Liver (tissue), 9 donors: ENCODE results near the gene GHR. TPM values are rescaled to one million over a fixed set of nuclear protein-coding genes. Genes with fewer than 3 reads are reported as not detected.

ENCODE experiments used
- DNase-seq: peaks from one replicate; pipeline ENCODE4 v3.0.0-alpha.2; 2017; ENCODE audit warnings: low spot score
- H3K27ac ChIP-seq, 2 donors: one replicate each; pipeline ENCODE4 v1.7.0; 2013; ENCODE audit warnings: inconsistent platforms in 2 of 2, low read length in 2 of 2, control low read depth in 1 of 2, low read depth in 1 of 2, mild to moderate bottlenecking in 1 of 2
- H3K27me3 ChIP-seq, 4 donors: one replicate each; pipeline versions ENCODE4 v1.6.1 to v1.7.0; 2013; ENCODE audit warnings: low read length in 3 of 4, inconsistent platforms in 1 of 4, mild to moderate bottlenecking in 1 of 4, moderate library complexity in 1 of 4; ENCODE audit not compliant: control insufficient read depth in 4 of 4, insufficient read depth in 4 of 4
- H3K36me3 ChIP-seq, 4 donors: one replicate each; pipeline versions ENCODE4 v1.6.1 to v1.7.0; 2013; ENCODE audit warnings: low read length in 3 of 4, mild to moderate bottlenecking in 3 of 4, low read depth in 1 of 4, moderate library complexity in 1 of 4; ENCODE audit not compliant: control insufficient read depth in 4 of 4, insufficient read depth in 3 of 4
- H3K4me1 ChIP-seq, 4 donors: one replicate each; pipeline versions ENCODE4 v1.6.1 to v1.7.0; 2013; ENCODE audit warnings: low read length in 3 of 4, mild to moderate bottlenecking in 3 of 4, moderate library complexity in 1 of 4; ENCODE audit not compliant: control insufficient read depth in 4 of 4, insufficient read depth in 4 of 4
- H3K4me3 ChIP-seq, 3 donors: one replicate each; pipeline versions ENCODE4 v1.6.1 to v1.7.0; 2013; ENCODE audit warnings: low read length in 3 of 3, control low read depth in 1 of 3, low read depth in 1 of 3, mild to moderate bottlenecking in 1 of 3
- H3K9ac ChIP-seq, 2 donors: one replicate each; pipeline ENCODE4 v1.7.0; 2013; ENCODE audit warnings: low read length in 2 of 2, mild to moderate bottlenecking in 2 of 2, moderate library complexity in 2 of 2, control low read depth in 1 of 2, low read depth in 1 of 2
- H3K9me3 ChIP-seq, 4 donors: one replicate each; pipeline versions ENCODE4 v1.6.1 to v1.7.0; 2013; ENCODE audit warnings: low read length in 3 of 4; ENCODE audit not compliant: control insufficient read depth in 4 of 4
- ATF3 ChIP-seq: IDR thresholded peaks from 2 replicates; pipeline ENCODE4 v1.6.1; 2016; ENCODE audit warnings: antibody characterized with exemption
- CTCF ChIP-seq: fragments of 150-350 bp; IDR thresholded peaks from 2 replicates; pipeline ENCODE4 v1.5.1; 2017; ENCODE audit warnings: improper control_type of control experiment, low read depth, low read length; ENCODE audit not compliant: missing input control
- EGR1 ChIP-seq, 2 donors: IDR thresholded peaks; 2 replicates each; pipeline ENCODE4 v1.6.1; 2016 to 2018; ENCODE audit warnings: antibody characterized with exemption in 2 of 2, low read depth in 2 of 2
- FOXA1 ChIP-seq: IDR thresholded peaks from 2 replicates; pipeline ENCODE4 v1.6.1; 2016; ENCODE audit warnings: antibody characterized with exemption
- FOXA2 ChIP-seq: IDR thresholded peaks from 2 replicates; pipeline ENCODE4 v1.6.1; 2016; ENCODE audit warnings: antibody characterized with exemption
- GABPA ChIP-seq, 2 donors: IDR thresholded peaks in 1 of 2; conservative IDR thresholded peaks in 1 of 2; 2 replicates each; pipeline ENCODE4 v1.6.1; 2016; ENCODE audit warnings: antibody characterized with exemption in 2 of 2, mild to moderate bottlenecking in 1 of 2, moderate library complexity in 1 of 2
- HNF4A ChIP-seq, 2 donors: conservative IDR thresholded peaks; 2 replicates each; pipeline ENCODE4 v1.6.1; 2016; ENCODE audit warnings: antibody characterized with exemption in 2 of 2, mild to moderate bottlenecking in 2 of 2
- HNF4G ChIP-seq: IDR thresholded peaks from 2 replicates; pipeline ENCODE4 v1.6.1; 2016; ENCODE audit warnings: antibody characterized with exemption
- JUND ChIP-seq, 2 donors: IDR thresholded peaks; 2 replicates each; pipeline ENCODE4 v1.6.1; 2016; ENCODE audit warnings: antibody characterized with exemption in 2 of 2
- MAX ChIP-seq: IDR thresholded peaks from 2 replicates; pipeline ENCODE4 v1.6.1; 2016; ENCODE audit warnings: antibody characterized with exemption
- NR2F2 ChIP-seq: IDR thresholded peaks from 2 replicates; pipeline ENCODE4 v1.6.1; 2016; ENCODE audit warnings: antibody characterized with exemption
- RAD21 ChIP-seq, 2 donors: IDR thresholded peaks; 2 replicates each; pipeline ENCODE4 v1.6.1; 2016; ENCODE audit warnings: antibody characterized with exemption in 2 of 2, mild to moderate bottlenecking in 2 of 2
- REST ChIP-seq: IDR thresholded peaks from 2 replicates; pipeline ENCODE4 v1.6.1; 2016; ENCODE audit warnings: antibody characterized with exemption, mild to moderate bottlenecking
- RXRA ChIP-seq, 2 donors: IDR thresholded peaks; 2 replicates each; pipeline ENCODE4 v1.6.1; 2017 to 2018; ENCODE audit warnings: antibody characterized with exemption in 2 of 2, mild to moderate bottlenecking in 1 of 2
- SP1 ChIP-seq: IDR thresholded peaks from 2 replicates; pipeline ENCODE4 v1.6.1; 2018; ENCODE audit warnings: antibody characterized with exemption, mild to moderate bottlenecking
- TAF1 ChIP-seq: conservative IDR thresholded peaks from 2 replicates; pipeline ENCODE4 v1.6.1; 2016; ENCODE audit warnings: antibody characterized with exemption, mild to moderate bottlenecking
- YY1 ChIP-seq: IDR thresholded peaks from 2 replicates; pipeline ENCODE4 v1.6.1; 2016; ENCODE audit warnings: antibody characterized with exemption, mild to moderate bottlenecking
- ZBTB33 ChIP-seq: IDR thresholded peaks from 2 replicates; pipeline ENCODE4 v1.6.1; 2016; ENCODE audit warnings: antibody characterized with exemption
- WGBS: extraction: QIAGEN DNeasy Blood & Tissue Kit; methylation state at CpG from one replicate; pipeline ENCODE4 v1.1.7; 2013; 5-methylcytosine and 5-hydroxymethylcytosine counted together
- polyA plus RNA-seq, 2 donors: library from polyadenylated mRNA; stranded (reverse) in 1 of 2; unstranded in 1 of 2; fragments of 200-250 nt in 1 of 2; fragments of >200 nt in 1 of 2; fragmentation: Nextera tagmentation in 1 of 2; extraction: Ambion mirVana in 1 of 2; gene quantifications; one replicate each; pipeline versions ENCODE4 v1.2.1 to v1.2.3, GENCODE V29; 2013 to 2015
- total RNA-seq, 2 donors: library from RNA; depleted of rRNA; stranded (reverse); fragments of >200 nt; gene quantifications; one replicate each; pipeline ENCODE4 v1.2.3, GENCODE V29; 2014
- donor health status: healthy.
- donor health status: healthy.
- donor health status: healthy.
- donor health status: healthy.
- donor health status: healthy.

Gene GHR
- total and polyA plus RNA-seq, 4 donors: 6.6 to 104 (median 20.9) TPM

GRCh38 chr5:42668254-42668653, 245.0 kb downstream of the GHR start:
- no peak for DNase-seq
- H3K36me3 ChIP-seq: peaks cover 0 to 4% (median 0%) of the 10 kb centered on the region in 4 donors
- H3K9ac ChIP-seq: no peak overlapping the region
- H3K9me3 ChIP-seq: peaks cover 0 to 3% (median under 1%) of the 10 kb centered on the region in 4 donors
- over 99% methylated on average over 2 of the region's 2 CpGs for WGBS
- H3K4me3 ChIP-seq: no peak overlapping the region
- no peak overlapping the region for H3K27ac ChIP-seq
- H3K4me1 ChIP-seq: no peaks in the 10 kb centered on the region
- H3K27me3 ChIP-seq: no peaks in the 10 kb centered on the region
- TF ChIP-seq RAD21 (IDR thresholded peaks at IDR 0.05): no peak
- no peak for TF ChIP-seq EGR1 (IDR thresholded peaks at IDR 0.05; ENCODE audit: low read depth in 2 of 2)
- TF ChIP-seq HNF4A (conservative IDR thresholded peaks at IDR 0.05): no peak
- TF ChIP-seq ZBTB33: no peak
- no peak for TF ChIP-seq SP1
- no peak for TF ChIP-seq FOXA2
- no peak for TF ChIP-seq CTCF
- no peak for TF ChIP-seq GABPA (IDR thresholded peaks at IDR 0.05 in 1 of 2, conservative IDR thresholded peaks at IDR 0.05 in 1 of 2)
- no peak for TF ChIP-seq RXRA (IDR thresholded peaks at IDR 0.05)
- TF ChIP-seq NR2F2: no peak
- TF ChIP-seq ATF3: no peak
- no peak for TF ChIP-seq MAX
- TF ChIP-seq REST: no peak
- no peak for TF ChIP-seq FOXA1
- no peak for TF ChIP-seq TAF1
- TF ChIP-seq JUND (IDR thresholded peaks at IDR 0.05): no peak
- no peak for TF ChIP-seq HNF4G
- no peak for TF ChIP-seq YY1
